HG03280 (cell line): ENCODE data around the gene KRTAP26-1.

Experiments used
- ATAC-seq: cut with Tn5 transposase; IDR thresholded peaks from one replicate; pipeline ENCODE4 v1.9.1; 2021; ENCODE audit warnings: mild to moderate bottlenecking, moderate library complexity; ENCODE audit not compliant: unreplicated experiment

Gene KRTAP26-1

GRCh38 chr21:30320215-30320614 lies at the start of gene KRTAP26-1:
Gene KRTAP26-1, minus strand, starts transcription at chr21:30320315. Its CDS starts 280 bp downstream, at chr21:30320035.
- ATAC-seq, result no peak

- no peak for ATAC-seq
Observed at GRCh38 chr21:30355906-30356305, 35.8 kb upstream of the KRTAP26-1 start.

GRCh38 chr21:30354308-30355005 lies 34.3 kb upstream of the KRTAP26-1 start:
- ATAC-seq, result no peak

GRCh38 chr21:30351534-30351933 lies 31.4 kb upstream of the KRTAP26-1 start:
- no peak for ATAC-seq

- no peak for ATAC-seq
Observed at GRCh38 chr21:30349572-30349971, 29.5 kb upstream of the KRTAP26-1 start.

- no peak for ATAC-seq
Observed at GRCh38 chr21:30348506-30348905, 28.4 kb upstream of the KRTAP26-1 start, which contains the start of gene KRTAP23-1. Gene KRTAP23-1, minus strand, starts transcription at chr21:30348606. Its CDS starts 0 bp downstream, at chr21:30348606.

- no peak for ATAC-seq
Observed at GRCh38 chr21:30345014-30345413, 24.9 kb upstream of the KRTAP26-1 start.

GRCh38 chr21:30340714-30341573 lies 20.8 kb upstream of the KRTAP26-1 start:
- no peak for ATAC-seq

GRCh38 chr21:30338717-30339116 lies 18.6 kb upstream of the KRTAP26-1 start:
- ATAC-seq, result no peak

- ATAC-seq, result no peak
Observed at GRCh38 chr21:30337772-30338171, 17.7 kb upstream of the KRTAP26-1 start.

GRCh38 chr21:30337276-30337744 lies 17.2 kb upstream of the KRTAP26-1 start, which contains the start of gene KRTAP27-1:
Gene KRTAP27-1, minus strand, starts transcription at chr21:30337694. Its CDS starts 26 bp downstream, at chr21:30337668.
- no peak for ATAC-seq

GRCh38 chr21:30336596-30336995 lies 16.5 kb upstream of the KRTAP26-1 start:
- ATAC-seq, result no peak

- no peak for ATAC-seq
Observed at GRCh38 chr21:30333736-30334135, 13.6 kb upstream of the KRTAP26-1 start.

- ATAC-seq, result no peak
Observed at GRCh38 chr21:30332681-30333080, 12.6 kb upstream of the KRTAP26-1 start.

GRCh38 chr21:30329203-30329875 lies 9.2 kb upstream of the KRTAP26-1 start:
- ATAC-seq, result no peak

GRCh38 chr21:30326390-30326789 lies 6.3 kb upstream of the KRTAP26-1 start:
- ATAC-seq, result no peak

- ATAC-seq, result no peak
Observed at GRCh38 chr21:30315701-30316100, 4.4 kb downstream of the KRTAP26-1 start.

GRCh38 chr21:30306884-30307283 lies 13.2 kb downstream of the KRTAP26-1 start:
- ATAC-seq, result no peak

- ATAC-seq, result no peak
Observed at GRCh38 chr21:30305136-30305535, 15.0 kb downstream of the KRTAP26-1 start.

GRCh38 chr21:30289215-30289614 lies 30.9 kb downstream of the KRTAP26-1 start, which contains the start of gene KRTAP25-1:
Gene KRTAP25-1, minus strand, starts transcription at chr21:30289514. Its CDS starts 24 bp downstream, at chr21:30289490.
- no peak for ATAC-seq

GRCh38 chr21:30282850-30283249 lies 37.3 kb downstream of the KRTAP26-1 start, which contains the start of gene KRTAP24-1:
Gene KRTAP24-1, minus strand, starts transcription at chr21:30282950. Its CDS starts 18 bp downstream, at chr21:30282932.
- no peak for ATAC-seq
